Right ventricle myocardium superior (tissue), 1 donor: Measurements from ENCODE around the gene SAMD9. TPM values are rescaled to one million over a fixed set of nuclear protein-coding genes. Genes with fewer than 3 reads are reported as not detected.
"Not testable (repeated sequence)": the region's sequence is repeated elsewhere in the genome, so short reads cannot be mapped to it uniquely, and the experiment has no call there.

Source experiments
- ATAC-seq: fragments of 200-7000 bp; cut with Tn5 transposase; one replicate; pipeline ENCODE4 v1.9.1; 2020; ENCODE audit warnings: mild to moderate bottlenecking; ENCODE audit not compliant: poor library complexity
- DNase-seq: peaks from one replicate; pipeline ENCODE4 v3.0.0-alpha.2; 2020
- intact Hi-C: fragments of 100-400 bp; cut with DNase I; formaldehyde crosslinking; loops from one replicate; pipeline ENCODE4 v1.11.2; 2022
- total RNA-seq: library from RNA; stranded (reverse); fragmentation: NEBNext Ultra II Directional; extraction: Animal tissue kit (Norgen Biotek cat#: 25700); gene quantifications from one replicate; pipeline ENCODE4 v1.2.1, GENCODE V29; 2021
- donor health status: DM: no; HTN: yes; CAD: no; lungs with severe emphysema.

Gene SAMD9
- total RNA-seq, 1 donor from 2014 or later = 2.7 TPM

- intact Hi-C loops, ATAC-seq, DNase-seq: not testable (repeated sequence)
These were observed 9.2 kb upstream of the SAMD9 start for GRCh38 chr7:93126954-93127353.

- ATAC-seq, intact Hi-C loops, DNase-seq: not testable (repeated sequence)
These were observed 5.8 kb upstream of the SAMD9 start for GRCh38 chr7:93123532-93123931.

- DNase-seq = no peak
- ATAC-seq = no peak
- intact Hi-C loops = no loop called here
These were observed 3.1 kb upstream of the SAMD9 start for GRCh38 chr7:93120592-93121549.

DNA sequence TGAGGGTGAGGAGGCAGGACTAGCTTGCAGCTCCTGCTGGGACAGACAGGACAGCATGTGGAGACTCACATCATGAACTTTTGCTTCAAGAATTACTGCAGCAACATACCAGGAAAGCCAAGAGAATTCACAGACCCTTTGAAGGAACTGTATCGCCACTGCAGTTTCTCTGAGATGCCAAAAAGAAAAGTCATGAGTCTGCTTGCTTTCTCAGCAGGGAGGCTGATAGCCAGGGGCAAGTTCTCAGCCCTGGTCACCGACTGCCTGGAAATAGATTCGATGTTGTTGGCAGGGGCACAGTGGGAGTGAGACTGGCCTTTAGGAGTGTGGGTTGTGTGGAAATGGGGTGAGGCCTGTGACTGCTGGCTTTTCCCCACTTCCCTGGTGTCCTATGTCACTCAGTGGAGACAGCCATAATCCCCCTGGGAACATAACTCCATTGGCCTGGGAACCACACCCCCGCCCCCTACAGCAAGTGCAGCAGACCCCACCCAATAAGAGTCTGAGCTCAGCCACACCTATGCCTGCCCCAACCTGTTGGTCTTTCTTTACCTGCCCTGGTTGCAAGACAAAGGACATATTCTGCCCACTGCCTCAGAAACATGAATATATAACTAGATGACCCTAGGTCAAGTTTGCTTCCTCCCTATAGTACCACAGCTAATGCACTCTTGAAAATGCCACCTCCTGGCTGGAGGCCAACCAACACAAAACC lies 1.6 kb upstream of the SAMD9 start:
- intact Hi-C loops = no loop called here
- no peak for ATAC-seq

DNA sequence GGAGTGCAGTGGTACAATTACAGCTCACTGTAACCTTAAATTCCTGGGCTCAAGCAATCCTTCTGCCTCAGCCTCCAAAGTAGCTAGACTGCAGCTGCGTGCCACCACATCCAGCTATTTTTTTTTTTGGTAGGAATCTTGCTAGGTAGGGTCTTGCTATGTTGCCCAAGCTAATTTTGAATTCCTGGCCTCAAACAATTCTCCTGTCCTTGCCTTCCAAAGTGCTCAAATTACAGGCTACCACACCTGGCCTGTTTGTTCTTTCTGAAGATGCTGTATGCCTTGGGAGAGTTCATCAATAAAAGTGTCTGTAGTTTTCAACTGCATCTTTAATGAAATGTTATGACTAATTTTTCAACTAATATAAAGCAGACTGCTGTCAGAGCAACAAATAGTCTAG lies 452 bp downstream of the SAMD9 start:
- DNase-seq (no peak), ATAC-seq (no peak)
- intact Hi-C loops = no loop called here

More for the DNA sequence above, 1.6 kb upstream of the SAMD9 start:
- DNase-seq = no peak

DNA sequence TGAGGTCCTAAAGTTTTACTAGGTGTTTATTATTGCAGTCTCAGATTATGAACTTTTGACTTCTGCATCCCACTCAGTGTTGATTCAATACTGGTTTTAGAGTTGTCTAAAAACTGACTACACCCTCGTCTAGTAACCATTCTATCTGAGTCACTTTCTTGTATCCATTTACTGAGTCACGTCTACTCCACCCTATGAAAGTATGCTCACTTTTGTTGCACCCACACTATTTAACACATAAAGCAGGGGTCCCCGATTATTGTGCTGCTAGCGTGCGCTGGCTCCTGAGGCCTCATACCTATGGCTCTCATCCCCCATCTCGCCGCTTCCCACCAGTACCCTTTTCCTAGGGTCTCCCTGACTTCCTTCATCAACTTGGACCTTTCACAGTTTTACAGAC lies 2.0 kb downstream of the SAMD9 start:
- intact Hi-C loops = no loop called here
- no peak for ATAC-seq
- no peak for DNase-seq

GRCh38 chr7:93108003-93108402 lies 9.8 kb downstream of the SAMD9 start:
- DNase-seq (no peak), ATAC-seq (no peak)
- intact Hi-C loops = no loop called here

DNA sequence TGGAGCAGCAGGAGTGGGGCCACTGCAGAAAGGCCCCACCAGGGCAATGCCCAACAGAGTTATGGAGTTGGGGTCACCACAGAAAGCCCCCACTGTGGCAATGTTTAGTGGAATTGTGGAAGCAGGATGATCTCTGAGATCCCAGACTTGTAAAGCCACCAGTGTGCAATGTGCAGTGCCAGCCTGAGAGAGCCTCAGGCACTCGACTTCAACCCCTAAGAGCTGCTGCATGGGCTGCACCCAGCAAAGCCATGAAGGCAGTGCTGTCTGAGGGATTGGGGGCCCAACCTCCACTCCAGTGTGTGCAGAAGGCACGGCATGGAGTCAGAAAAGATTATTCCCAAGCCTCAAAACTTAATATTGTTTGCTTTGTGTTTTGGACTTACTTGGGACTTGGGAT lies 20.4 kb downstream of the SAMD9 start:
- ATAC-seq (no peak), DNase-seq (no peak)
- intact Hi-C loops = no loop called here

- no peak for ATAC-seq
- DNase-seq = no peak
- intact Hi-C loops = no loop called here
These were observed 24.9 kb downstream of the SAMD9 start for GRCh38 chr7:93092757-93093370.

- intact Hi-C loops, ATAC-seq, DNase-seq: not testable (repeated sequence)
These were observed 44.4 kb downstream of the SAMD9 start for GRCh38 chr7:93073357-93073756.

GRCh38 chr7:93062599-93062998 lies 55.2 kb downstream of the SAMD9 start:
- intact Hi-C loops = no loop called here
- ATAC-seq (no peak), DNase-seq (no peak)

- ATAC-seq (no peak), DNase-seq (no peak)
- intact Hi-C loops = no loop called here
These were observed 56.9 kb downstream of the SAMD9 start for GRCh38 chr7:93060865-93061264.

DNA sequence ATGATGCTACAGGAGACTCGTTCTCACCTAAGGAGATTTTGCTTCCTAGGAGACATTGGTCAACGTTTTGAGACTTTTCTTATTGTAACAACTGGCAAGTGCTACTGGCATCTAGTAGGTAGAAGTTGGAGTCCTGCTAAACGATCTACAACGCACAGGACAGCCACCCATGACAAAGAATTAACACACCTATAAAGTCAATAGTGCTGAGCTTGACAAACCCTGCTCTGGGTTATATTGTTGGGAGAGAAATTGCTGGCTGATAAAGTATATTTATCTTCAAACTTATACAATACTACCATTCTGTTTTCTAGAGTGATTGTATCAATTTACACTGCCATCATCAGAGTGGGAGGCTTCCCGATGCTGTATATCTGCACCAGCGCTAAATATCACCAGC lies 57.8 kb downstream of the SAMD9 start:
- no peak for DNase-seq
- intact Hi-C loops = no loop called here
- no peak for ATAC-seq

DNA sequence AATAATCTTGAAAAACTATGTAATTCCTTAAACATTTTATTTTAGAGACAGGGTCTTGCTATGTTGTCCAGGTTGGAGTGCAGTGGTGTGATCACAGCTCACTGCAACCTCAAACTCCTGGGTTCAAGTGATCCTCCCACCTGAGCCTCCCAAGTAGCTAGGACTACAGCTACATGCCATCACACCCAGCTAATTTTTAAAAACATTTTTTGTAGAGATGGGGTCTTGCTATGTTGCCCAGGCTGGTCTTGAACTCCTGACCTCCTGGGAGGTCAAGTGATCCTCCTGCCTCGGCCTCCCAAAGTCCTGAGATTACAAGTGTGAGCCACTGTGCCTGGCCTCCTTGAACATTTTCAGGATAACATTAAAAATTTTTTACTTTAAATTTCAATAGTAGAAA lies 61.2 kb downstream of the SAMD9 start:
- not testable (repeated sequence) for ATAC-seq, DNase-seq
- intact Hi-C loops = loop anchor here (5.0 to 10.0 kb wide), 2 partner anchors 212 to 439 kb away; no protein-coding TSS in a partner anchor

- intact Hi-C loops = loop anchor here (5.0 to 10.0 kb wide), 2 partner anchors 211 to 438 kb away; no protein-coding TSS in a partner anchor
- DNase-seq = no peak
- peak; percentile 57 for ATAC-seq
These were observed 62.2 kb downstream of the SAMD9 start for GRCh38 chr7:93055543-93056107.

DNA sequence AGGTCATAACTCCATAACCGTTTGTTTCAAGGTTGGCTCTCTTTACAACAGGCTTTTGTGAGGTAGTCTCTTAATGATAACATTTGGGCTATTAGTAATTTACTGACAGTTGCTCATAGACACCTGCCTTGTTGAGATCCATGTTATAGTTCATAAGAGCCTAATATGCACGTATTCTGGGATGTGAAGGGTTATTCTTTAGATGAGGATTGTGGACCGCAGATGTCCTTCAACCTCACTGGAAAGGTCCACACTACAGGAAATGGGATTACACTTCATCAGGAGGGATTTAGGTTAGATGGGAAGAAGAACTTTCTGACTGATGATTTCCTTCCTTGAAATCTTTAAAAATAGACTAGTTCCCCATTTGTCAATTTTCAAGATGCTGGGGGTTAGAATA lies 62.8 kb downstream of the SAMD9 start:
- intact Hi-C loops = loop anchor here (5.0 to 10.0 kb wide), 2 partner anchors 210 to 438 kb away; no protein-coding TSS in a partner anchor
- DNase-seq (no peak), ATAC-seq (no peak)

- intact Hi-C loops = loop anchor here (10.0 kb wide), 1 partner anchor 209 kb away; no protein-coding TSS in a partner anchor
- no peak for DNase-seq
- ATAC-seq = no peak
These were observed 63.5 kb downstream of the SAMD9 start for GRCh38 chr7:93053949-93054943.
